GM19324 (cell line): ENCODE results near the gene SRRM3.
"Not testable (repeated sequence)": the region's sequence is repeated elsewhere in the genome, so short reads cannot be mapped to it uniquely, and the experiment has no call there.

Source experiments
- ATAC-seq: cut with Tn5 transposase; IDR thresholded peaks from one replicate; pipeline ENCODE4 v1.9.1; 2021; ENCODE audit warnings: mild to moderate bottlenecking, moderate library complexity; ENCODE audit not compliant: unreplicated experiment, low FRiP score

The SRRM3 gene

DNA sequence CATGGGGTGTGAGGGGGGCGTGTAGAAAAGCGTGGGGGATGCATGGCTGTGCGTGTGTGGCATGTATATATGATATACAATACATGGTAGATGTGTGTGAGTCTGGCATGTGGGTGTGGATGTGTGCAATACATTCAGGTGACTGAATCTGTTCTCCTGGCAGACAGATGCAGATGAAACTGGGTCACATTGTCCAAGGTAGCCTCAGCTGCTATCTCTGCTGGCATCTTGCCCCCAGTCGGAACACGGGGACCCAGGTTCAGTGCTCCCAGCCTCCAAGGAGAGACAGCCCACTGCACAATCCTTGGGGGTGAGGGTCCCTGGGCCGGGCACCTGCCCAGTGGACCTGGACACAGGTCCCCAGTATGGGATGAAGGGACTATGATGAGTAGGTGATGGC lies 12.4 kb upstream of the SRRM3 start:
- no peak for ATAC-seq

DNA sequence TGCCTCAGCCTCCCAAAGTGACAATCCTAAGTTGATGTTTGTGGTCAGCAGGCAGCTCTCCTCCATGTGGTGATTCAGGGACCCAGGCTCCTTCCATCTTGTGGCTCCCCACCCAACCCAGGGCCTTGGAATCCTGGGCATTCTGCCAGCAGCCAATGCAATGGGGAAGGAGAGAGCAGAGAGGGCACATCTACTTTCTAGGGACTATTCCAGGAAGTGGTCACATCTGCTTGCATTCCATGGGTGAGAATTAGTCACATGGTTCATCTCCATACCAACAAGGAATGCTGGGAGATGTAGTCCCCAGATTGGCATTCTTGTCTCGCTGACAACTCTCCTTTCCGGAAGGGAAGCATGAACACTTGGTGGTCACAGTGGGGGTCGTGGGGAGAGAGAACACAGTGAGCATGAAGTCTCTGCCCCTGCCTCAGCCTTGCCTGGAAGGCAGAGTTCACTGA lies 9.9 kb upstream of the SRRM3 start:
- no peak for ATAC-seq

DNA sequence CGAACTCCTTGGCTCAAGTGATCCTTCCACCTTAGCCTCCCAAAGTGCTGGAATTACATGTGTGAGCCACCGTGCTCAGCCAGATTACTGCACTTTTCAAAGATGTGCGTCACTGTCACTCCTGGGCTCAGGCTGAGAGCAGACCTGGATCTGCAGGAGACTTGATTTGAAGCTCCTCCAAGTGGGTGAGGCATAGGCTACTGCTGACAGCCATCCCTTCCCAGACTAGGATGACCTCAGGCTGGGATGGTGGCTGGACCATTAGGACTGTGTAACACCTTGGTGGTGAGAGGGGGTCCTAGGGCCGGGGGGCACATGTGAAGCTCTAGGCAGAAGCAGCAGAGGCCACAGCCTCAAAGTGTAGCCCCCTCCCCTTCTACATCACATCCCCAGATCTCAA lies 8.2 kb upstream of the SRRM3 start:
- no peak for ATAC-seq

DNA sequence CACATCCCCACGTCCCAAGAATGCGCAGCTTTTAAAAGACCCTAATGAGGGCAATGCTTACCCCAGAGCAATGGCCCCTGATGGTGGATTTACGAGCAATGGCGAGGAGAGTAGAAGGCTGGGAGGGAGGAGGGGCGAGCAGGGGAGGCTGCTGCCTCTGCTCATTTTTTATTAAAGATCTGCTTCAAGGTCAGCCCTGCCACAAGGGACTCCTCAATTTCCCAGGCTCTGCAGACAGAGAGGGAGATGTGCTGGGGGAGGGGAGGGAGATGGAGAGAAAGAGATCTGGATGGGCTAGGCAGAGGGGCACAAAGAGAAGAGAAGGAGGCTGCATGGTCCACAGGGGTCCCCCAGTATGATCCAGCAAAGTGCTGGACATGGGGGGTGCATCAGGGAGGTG lies 7.8 kb upstream of the SRRM3 start:
- no peak for ATAC-seq

DNA sequence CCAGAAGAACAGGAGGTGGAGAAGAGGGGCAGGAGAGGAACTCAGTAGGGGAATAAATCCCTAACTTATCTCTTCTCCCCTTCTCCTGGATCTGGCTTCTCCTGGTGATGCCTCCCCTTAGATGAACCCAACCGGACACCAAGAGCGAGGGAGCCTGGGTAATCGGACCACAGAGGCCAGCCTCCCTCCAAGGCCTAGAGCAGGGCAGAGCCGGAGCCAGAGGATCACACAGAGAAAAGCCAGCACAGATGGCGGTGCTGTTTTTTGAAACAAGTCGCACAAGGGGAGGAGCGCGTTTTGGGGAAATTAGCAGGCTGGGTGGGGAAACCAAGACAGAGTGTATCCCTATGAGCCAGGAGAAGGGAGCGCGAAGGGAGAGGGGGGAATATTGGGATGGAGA lies 4.9 kb upstream of the SRRM3 start:
- no peak for ATAC-seq

DNA sequence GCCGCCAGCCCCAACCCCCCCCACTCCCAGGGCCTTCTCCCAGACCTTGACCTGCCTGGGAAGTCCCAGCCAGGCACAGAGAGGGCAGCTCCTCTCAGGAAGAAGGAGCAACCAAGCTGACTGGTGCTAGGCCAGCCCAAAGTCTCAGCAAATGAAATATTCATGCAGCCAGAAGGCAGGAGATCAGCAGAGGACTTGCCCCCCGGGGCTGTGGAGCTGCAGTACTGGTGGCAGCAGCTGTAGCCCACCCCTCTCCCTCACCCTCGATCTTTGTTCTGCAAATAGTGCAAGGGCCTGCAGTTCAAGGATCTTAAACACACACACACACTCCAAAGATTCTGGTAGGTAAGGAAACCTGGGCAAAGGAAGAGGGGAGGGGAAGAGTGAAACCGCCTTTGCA lies 3.5 kb upstream of the SRRM3 start:
- no peak for ATAC-seq

DNA sequence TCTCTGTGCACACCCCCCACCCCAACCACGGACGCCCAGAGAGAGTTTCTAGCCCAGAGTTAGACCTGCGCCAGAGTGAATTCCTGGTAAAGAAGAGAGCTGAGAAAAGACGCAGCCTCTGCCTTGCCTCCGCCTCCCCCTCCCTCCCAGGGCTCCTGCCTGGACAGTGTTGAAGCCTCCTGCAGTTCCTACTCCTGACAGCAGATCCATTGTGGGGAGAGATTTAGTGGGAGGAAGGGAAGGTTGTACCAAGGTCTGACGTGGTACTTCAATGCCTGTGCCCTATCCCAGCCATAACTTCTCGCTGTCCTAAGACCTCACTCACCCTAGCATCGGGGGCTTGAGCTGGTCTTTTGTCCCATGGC lies 952 bp downstream of the SRRM3 start:
- no peak for ATAC-seq

DNA sequence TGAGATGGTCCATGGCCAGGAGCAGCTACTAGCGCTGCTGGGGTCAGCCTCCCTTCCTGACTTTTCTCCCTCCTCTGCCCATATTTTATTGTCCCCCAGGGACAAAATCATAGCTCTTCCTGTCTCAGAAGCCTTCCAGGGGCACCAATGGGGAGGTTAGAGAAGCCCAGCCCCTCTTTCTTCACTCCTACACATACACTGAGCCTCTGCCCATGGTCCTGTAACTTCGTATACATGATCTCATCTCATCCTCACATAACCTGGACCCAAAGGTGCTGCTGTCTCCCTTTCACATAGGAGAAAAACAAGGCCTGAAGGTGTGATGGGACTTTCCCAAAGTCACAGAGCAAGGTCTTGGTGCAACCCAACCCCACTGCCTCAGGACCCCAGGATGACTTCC lies 2.5 kb downstream of the SRRM3 start:
- no peak for ATAC-seq

DNA sequence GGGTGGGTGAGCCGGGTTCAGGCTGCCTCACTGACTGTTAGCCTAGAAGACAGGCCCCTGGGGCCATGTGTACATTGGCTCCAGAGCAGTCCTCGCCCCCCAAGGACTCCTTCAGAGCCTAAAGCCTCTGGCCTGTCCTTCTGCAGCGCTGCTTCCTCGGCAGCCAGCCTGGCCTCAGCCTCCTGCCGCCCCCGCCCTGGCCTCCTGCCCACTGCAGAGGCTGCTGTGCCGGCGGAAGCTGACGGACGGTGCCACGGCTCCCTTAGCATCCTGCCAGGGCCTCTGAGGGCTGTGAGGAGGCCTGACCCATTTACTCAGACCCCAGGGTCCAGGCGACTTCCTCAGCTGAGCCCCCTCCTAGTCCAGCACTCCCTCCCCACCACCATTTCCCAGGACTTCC lies 4.9 kb downstream of the SRRM3 start:
- no peak for ATAC-seq

DNA sequence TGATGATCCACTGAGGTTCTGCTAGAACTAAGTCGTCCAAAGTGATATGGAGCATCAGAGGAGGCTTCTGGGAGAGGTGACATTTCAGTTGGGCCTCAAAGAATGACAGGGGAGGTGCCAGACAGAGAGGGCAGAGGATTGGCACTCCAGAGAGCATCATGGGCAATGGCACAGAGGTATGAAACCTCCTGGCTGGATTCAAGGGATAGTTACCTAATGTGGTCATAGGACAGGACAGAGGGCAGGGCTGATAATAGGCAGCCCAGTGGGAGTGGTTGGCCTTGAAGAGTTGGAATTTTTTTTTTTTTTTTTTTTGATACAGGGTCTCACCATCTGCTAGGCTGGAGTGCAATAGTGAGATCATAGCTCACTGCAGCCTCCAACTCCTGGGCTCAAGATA lies 7.6 kb downstream of the SRRM3 start:
- no peak for ATAC-seq

DNA sequence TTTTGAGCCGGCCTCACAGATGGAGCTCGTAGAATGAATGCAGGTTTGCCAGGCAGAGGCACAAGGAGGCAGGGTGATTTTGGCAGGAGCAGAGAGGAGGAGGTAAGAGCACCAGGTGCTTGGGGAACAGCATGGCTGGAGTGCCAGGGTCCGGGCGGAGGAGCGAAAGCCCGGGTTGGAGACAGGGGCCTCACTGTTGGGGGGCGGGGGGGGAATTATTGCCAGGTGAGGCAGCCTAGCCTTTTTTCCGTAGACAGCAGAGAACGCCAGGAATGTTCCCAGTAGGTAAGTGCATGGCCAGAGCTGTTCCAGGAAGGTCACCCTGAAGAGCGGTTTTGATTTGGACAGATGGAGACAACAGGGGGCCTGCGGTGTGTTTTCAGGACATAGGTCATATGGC lies 9.5 kb downstream of the SRRM3 start:
- ATAC-seq: no peak

DNA sequence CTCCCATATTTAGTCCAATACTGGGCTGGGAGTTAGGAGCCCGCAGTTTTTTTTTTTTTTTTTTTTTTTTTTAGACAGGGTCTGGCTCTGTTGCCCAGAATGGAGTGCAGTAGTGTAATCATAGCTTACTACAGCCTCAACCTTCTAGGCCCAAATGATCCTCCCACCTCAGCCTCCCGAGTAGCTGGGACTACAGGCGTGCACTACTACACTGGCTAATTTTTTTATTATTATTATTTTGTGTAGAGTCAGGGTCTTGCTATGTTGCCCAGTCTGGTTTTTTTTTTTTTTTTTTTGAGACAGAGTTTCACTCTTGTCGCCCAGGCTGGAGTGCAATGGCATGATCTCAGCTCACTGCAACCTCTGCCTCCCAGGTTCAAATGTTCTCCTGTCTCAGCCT lies 13.7 kb downstream of the SRRM3 start:
- not testable (repeated sequence) for ATAC-seq

DNA sequence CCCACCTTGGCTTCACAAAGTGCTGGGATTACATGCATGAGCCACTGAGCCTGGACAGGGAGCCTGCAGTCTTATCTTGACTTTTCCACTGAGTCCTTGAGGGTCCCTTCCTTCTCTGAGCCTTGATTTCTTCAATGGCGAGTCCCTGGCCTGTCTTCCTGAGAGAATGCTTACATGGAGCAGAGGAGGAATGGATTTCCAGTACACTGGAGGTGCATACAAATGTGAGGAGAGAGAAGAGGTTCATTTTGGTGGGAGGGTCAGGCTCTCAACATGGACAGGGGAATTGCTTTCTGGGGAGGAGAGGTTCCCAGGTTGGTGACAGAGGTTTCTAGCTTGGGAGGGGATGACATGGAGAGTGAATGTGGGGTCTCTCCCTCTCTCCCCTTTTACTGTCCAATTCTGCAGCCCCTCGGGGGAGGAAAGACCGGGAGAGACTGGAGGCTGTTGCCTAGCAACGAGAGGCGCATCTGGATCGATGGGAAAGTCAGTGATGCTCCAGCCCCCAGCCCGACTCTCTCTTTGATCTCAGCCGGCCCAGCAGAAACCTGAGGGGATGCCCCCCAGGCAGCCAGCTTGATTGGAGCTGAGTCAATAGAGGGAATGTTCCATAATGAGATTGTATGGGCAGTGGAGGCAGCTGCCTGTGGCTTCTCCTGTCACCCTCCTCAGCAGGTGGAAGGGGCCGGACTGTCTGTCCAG lies 14.8 kb downstream of the SRRM3 start:
- ATAC-seq: no peak

DNA sequence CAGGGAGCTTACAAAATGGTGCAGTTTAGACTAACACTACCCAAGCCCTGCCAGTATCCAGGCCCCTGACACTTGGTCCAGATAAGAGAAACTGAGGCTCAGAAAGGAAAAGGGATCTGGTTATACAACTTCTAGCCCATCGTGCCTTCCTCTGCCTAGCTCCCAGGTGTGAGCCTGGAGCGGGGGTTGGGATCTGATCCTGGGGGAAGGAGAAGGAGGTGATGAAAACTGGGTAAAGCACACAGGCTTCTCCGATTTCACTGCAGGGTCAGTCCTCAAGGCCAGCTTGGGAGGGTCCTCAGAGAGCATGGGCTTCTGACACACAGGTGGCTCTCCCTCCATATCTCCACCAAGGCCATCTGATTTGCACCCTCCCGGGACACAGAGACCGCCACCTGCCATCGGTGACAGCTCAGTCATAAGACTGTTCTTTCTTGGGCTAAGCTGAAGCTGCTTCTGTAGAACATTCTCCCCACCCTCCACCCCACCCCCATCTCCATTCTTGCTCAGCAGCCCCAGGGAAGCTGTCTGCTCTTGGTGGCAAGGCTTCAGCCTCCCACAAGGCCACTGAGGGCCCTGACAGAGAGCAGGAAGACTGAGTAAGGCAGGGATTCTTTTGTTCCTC lies 16.4 kb downstream of the SRRM3 start:
- no peak for ATAC-seq

DNA sequence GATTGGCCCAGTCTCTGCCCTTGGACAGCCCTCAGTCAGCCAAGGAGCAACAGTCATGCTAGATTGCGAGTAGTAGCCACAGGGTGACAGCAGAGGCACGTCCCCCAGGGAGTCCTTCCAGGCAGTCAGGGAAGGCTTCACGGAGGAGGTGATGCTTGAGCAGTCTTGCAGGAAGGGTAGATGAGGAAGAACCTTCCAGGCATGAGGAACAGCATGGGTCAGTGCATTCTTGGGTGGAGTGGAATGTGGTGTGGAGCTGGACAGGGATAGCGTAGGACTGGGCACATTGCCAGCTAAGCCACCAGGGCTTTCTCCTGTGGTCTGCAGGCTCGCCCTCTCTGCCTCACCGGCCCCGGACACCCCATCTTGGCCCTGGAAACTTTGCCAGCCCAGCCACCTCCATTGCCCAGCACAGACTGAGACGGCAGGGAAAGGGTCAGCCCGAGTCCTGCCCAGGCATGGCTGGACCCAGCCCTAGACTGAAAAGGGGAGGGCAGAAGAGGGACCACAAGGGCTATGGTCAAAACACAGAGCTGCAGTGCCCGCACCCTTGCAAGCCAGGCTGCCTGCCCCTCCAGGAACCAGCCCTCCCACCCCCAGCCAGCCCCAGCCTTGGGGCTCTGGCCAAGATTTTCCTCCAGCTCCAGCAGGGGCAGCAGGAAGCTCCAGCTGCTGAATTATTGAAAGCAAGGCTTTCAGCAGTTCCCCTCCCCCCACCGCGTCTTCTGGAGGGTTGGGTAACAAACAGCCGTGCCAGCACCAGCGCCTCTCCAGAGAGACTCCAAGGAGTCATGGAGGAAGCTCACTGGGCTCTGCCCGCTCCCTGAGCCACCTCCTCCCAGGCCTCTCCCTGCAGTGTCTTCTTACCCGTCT lies 18.7 kb downstream of the SRRM3 start:
- ATAC-seq: no peak

DNA sequence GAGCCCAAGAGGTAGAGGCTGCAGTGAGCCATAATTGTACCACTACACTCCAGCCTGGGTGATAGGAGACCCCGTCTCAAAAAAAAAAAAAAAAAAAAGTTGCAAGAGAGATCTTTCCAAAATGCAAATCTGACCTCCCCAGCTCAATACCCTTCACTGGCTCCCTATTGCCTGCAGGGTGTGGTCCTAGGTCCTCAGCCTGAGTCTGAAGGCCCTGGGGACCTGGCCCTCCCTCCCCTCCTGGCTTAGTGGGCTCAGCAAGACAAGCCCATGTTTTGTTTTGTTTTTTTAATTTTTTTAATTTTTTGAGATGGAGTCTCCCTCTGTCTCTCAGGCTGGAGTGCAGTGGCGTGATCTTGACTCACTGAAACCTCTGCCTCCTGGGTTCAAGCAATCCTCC lies 20.6 kb downstream of the SRRM3 start:
- ATAC-seq: no peak

DNA sequence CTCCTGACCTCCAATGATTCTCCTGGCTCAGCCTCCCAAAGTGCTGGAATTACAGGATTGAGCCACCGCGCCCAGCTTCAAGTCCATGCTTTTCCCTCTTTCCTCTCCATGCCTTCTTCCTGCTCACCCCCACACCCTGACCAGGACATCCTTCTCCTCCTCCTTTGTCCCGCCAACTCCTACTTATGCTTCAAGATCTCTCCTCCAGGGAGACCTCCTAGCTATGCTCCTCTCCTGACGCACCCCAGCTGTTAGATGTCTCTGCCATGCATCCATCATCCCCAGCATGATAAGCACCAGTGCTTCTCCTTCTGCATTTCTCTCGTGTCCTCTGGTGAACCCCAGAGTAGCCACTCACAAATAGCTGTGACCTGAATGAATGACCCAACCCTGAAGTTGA lies 21.1 kb downstream of the SRRM3 start:
- ATAC-seq: no peak

DNA sequence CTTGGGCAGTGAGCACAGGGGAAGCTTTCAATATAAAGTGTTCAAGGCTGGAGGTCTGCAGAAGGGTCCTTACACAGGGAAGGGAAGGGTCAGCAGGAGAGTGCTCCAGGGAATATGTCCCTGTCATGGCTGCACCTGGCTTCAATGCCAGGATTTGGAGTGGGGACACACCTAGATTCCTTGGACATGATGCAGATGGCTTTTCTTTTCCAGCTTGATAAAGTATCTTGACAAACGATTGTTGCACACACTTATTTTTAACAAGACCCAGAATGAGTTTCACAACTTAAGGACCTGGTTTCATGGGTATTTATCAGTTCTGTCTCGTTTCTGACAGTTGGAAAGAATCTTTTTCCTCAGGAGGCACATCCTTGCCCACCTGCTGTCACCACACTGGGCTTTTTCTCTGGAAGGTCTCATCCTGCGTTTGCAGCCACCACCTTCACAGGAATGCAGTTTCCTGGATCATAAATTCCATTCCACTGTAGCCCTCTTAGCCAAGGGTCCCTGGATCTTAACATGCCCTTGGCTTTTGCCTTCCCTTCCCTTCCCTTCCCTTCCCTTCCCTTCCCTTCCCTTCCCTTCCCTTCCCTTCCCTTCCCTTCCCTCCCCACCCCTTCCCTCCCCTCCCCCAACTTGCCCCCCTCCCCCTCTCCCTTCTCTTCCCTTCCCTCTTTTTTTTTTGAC lies 21.7 kb downstream of the SRRM3 start:
- ATAC-seq: no peak

DNA sequence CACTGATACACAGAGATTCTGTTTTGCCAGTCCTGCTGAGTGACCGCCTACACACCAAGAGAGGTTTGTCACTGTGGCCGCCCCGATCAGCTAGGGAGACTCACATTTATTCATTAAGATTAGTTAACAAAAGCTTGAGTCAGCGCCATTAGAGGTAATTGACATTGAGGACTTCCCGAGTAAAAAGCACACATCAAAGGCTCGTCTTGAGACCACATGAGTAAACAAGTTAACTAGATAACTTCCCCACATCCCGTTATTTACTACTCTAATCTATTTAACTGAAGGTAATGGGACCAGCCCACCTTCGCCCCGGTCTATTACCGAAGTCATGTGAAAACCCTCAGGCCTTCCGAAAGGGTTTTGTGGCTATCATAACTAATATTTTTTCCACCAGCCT lies 23.0 kb downstream of the SRRM3 start:
- no peak for ATAC-seq

DNA sequence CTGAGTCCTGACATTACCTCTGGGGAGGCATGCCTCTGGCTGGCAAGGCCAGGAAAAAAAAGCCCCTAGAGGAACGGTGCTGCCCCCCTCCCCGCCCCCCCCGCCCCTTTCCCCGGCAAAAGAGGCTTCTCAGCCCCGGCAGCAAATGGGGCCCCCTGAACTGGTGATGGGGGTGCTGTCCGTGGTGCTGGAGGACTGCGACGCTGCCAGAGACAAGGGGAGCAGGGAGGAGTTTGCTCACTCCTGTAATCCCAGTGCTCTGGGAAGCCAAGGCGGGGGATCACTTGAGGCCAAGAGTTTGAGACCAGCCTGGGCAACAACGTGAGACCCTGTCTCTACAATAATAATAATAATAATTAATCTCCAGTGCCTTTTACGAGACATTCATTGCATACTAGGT lies 23.7 kb downstream of the SRRM3 start:
- ATAC-seq: no peak

DNA sequence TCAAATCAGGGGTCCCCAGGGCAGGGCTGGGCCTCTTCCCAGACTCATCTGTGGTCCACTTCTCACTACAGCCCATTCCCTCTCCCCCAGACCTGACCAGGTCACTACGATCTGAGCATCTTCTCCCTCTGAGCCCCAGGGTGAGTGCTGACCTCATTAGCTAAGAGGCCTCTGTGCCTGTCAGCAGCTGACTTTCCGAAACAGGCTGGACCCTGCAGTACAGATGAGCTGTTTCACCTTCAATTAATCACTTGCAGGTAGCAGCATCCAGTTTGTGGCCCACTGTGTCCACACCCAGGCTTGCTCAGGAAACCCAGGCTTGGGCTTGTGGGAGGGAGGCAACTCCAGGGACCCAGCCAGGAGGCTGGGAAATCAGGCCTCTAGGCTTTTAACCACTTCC lies 24.3 kb downstream of the SRRM3 start:
- no peak for ATAC-seq
